NCI-H1694 (cell line): ENCODE data around the gene TMEM179.
"Not testable (repeated sequence)": the region's sequence is repeated elsewhere in the genome, so short reads cannot be mapped to it uniquely, and the experiment has no call there.

Experiments used
- DNase-seq: peaks from one replicate; lab custom pipeline; 2025; lab: John Stamatoyannopoulos, UW

Gene TMEM179

GRCh38 chr14:104586832-104587620 is 17.5 kb downstream of the TMEM179 start:
- peak; percentile 99 for DNase-seq

- no peak for DNase-seq
These were observed 18.4 kb downstream of the TMEM179 start for GRCh38 chr14:104585966-104586697.

GRCh38 chr14:104584557-104584956 is 20.0 kb downstream of the TMEM179 start:
- DNase-seq = no peak

- DNase-seq = no peak
These were observed 20.9 kb downstream of the TMEM179 start for GRCh38 chr14:104583424-104584306.

GRCh38 chr14:104582662-104583061 is 21.9 kb downstream of the TMEM179 start:
- no peak for DNase-seq

- DNase-seq = no peak
These were observed 22.6 kb downstream of the TMEM179 start for GRCh38 chr14:104582005-104582404.

GRCh38 chr14:104581521-104581920 is 23.1 kb downstream of the TMEM179 start:
- no peak for DNase-seq

GRCh38 chr14:104580961-104581360 is 23.6 kb downstream of the TMEM179 start:
- DNase-seq = peak; percentile 47

- not testable (repeated sequence) for DNase-seq
These were observed 24.6 kb downstream of the TMEM179 start for GRCh38 chr14:104579939-104580338.

GRCh38 chr14:104579507-104579906 is 25.1 kb downstream of the TMEM179 start, which contains the start of gene C14orf180:
Gene C14orf180 (plus strand): TSS chr14:104579764. CDS start chr14:104586431, 6,667 bp downstream.
- DNase-seq = no peak

- DNase-seq = peak; percentile 97
These were observed 26.3 kb downstream of the TMEM179 start for GRCh38 chr14:104578321-104578720.

- DNase-seq = no peak
These were observed 26.7 kb downstream of the TMEM179 start for GRCh38 chr14:104577847-104578301.

- no peak for DNase-seq
These were observed 27.1 kb downstream of the TMEM179 start for GRCh38 chr14:104577426-104577825.

- DNase-seq = no peak
These were observed 27.6 kb downstream of the TMEM179 start for GRCh38 chr14:104576970-104577332.

GRCh38 chr14:104576232-104576969 is 28.2 kb downstream of the TMEM179 start:
- DNase-seq = no peak

GRCh38 chr14:104574978-104575583 is 29.5 kb downstream of the TMEM179 start:
- DNase-seq = no peak

GRCh38 chr14:104574536-104574935 is 30.0 kb downstream of the TMEM179 start:
- DNase-seq = no peak

GRCh38 chr14:104573930-104574329 is 30.6 kb downstream of the TMEM179 start:
- DNase-seq = no peak

- DNase-seq = no peak
These were observed 31.9 kb downstream of the TMEM179 start for GRCh38 chr14:104572668-104573067.

- no peak for DNase-seq
These were observed 32.4 kb downstream of the TMEM179 start for GRCh38 chr14:104572024-104572626.

- no peak for DNase-seq
These were observed 33.3 kb downstream of the TMEM179 start for GRCh38 chr14:104571246-104571645.
